GM15510 (cell line): Measurements from ENCODE around the gene AP4E1.

ENCODE experiments used
- POLR2A ChIP-seq: IDR thresholded peaks from 3 replicates; pipeline ENCODE4 v1.6.1; 2011; ENCODE audit warnings: borderline replicate concordance; ENCODE audit not compliant: insufficient read length; ENCODE audit errors: extremely low read depth

Gene AP4E1

DNA sequence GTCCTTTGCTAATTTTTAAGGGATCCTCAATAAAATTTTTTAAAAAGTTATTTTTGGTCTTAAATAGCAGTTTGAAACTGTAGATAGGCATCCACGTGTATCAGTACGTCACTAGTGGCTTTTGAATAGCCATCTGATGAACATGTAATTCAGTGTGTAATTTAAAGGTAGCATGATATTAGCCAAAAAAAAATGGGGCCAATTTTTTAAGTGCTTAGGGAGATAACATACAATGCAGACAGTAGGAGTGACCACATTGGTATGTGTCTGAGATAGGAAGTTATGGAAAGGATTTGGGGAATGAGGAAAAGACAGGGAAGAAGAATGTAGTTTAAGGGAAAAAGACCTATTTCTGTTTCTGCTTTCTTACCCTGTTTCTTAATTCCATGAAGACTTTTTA, 2.5 kb downstream of the AP4E1 start:
- no peak for TF ChIP-seq POLR2A

DNA sequence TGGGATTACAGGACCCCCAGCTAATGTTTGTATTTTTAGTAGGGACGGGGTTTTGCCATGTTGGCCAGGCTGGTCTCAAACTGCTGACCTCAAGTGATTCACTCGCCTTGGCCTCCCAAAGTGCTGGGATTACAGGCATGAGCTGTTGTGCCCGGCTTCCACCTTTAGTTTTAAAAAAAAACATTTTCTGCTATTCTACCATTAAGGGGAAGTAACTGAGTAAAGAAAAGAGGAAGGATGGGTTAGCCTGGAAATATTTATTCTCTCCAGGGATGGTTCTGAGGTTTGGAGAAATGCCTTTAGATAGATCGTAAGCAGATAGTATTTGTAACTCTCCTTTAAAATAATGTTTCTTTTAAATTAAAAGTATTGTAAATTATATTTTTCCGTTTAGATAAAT, 3.1 kb downstream of the AP4E1 start:
- no peak for TF ChIP-seq POLR2A

DNA sequence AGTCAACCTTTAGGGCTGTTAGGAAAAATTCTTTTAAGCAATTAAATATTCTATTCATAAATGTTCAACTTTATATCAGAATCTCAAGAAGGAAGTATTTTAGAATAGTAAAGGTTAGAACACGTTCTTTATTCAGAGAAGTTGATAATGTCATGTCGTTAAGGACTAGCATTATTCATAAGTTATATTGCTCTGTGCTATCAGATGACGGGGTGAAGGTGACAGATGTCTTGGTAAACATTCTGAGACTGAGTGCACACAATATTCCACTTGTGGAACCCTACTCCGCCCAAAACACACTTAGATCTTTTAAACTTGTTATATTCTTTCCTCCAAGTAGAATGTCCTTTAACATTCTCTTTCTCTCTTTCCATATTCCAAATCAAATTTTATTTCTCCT, 7.9 kb downstream of the AP4E1 start:
- TF ChIP-seq POLR2A: no peak

DNA sequence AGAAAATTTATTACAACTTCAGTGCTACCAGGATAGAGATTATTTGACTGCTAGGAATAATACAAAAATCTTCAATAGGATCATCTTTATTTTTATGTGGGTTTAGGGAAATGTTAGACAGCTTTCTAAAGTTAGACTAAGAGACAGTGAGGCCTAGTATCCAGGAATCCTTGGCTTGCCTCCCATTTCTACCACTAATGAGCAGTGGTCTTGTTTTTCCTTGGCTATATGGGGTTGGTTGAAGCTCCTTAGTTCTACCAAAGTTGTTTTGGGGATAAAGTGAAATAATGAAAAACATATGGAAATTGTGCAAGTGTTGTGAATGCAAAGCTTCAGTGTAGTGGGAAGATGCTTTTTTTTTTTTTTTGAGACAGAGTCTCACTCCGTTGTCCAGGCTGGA, 16.8 kb downstream of the AP4E1 start:
- no peak for TF ChIP-seq POLR2A

DNA sequence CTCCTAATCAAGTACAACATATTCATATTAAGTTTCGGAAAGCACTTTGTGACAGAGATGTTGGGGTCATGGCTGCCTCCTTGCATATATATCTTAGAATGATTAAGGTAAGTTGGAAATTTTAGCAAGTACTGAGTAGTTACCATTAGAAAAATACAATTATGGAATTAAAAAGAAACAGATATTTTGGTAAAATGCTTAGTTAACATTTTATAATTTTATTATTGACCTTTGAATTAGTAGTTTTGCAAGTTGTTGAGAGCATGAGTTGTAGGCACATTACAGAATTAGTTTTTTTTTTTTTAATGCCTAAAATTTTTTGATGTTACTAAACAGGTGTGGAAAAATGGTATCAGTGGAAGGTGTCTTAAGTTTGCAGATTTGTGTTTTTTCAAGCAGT, 20.6 kb downstream of the AP4E1 start:
- TF ChIP-seq POLR2A: no peak

DNA sequence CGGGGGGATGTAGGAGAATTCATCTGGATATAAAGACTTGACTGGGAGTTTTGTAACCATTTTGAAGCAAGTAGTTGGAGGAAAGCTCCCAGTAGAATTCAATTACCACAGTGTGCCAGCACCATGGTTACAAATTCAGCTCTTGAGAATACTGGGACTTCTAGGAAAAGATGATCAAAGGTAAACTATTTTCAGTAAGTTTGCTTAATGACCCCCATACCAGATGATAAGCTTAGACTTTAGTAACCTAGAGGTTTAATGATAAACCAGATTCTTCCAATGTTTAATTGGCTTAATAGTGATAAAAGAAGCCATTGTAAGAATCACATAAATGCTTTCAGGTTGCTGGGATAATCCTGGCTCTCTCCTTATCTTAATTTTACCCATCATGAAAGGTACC, 22.3 kb downstream of the AP4E1 start:
- TF ChIP-seq POLR2A: no peak

DNA sequence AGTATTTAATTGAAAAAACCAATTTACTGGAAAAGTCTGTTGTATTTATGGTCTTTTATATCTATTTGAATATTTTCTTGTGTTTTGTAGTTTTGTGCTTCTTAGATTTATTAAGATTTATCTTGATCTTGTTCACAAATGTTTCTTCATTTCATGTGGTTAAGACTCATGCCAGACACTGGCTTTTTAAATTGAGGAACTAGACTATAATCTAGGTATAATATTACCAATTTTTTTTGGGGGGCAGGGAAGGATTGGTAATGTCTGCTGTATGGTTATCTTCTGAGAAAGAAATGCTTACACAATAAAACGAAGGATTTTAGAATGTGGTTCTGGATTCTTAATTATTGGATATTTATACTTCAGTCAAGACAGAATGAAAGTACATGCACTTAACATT, 24.9 kb downstream of the AP4E1 start:
- TF ChIP-seq POLR2A: no peak

DNA sequence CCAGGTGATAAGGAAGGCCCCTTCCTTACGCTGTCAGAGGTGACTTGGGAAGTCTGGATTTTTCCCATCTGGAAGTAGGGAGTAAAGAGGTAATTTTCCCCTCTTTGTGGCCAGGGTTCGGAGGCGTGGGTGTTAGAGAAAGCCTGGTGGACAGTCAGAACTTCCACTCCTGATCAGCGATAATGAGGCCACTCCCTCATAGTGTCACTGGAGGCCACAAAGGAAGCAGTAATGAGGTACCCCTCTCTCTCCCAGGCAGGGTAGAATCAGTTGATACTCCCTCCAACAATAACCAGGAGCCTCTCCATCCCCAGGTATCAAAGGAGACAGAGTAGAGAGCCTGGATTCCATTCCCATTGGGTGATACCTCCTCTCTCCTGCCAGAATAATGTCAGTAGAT, 30.0 kb downstream of the AP4E1 start:
- TF ChIP-seq POLR2A: no peak

DNA sequence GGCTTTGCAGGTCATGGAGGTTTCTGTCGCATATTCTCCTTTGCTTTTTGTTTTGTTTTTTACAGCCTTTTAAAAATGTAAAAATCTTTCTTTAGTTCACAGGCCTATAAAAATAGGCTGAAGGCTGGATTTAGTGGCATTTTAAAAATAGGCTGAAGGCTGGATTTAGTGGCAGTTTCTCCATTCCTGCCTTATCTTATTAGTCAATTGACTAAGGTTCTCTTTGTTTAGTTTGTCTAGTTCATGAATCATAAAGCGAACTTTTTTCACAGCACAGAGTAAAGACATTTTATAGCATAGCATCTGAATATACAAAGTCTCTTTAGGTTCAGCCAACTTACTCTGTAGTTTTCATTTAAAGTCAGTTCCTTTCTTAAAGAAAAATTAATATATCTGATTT, 31.4 kb downstream of the AP4E1 start:
- TF ChIP-seq POLR2A: no peak

DNA sequence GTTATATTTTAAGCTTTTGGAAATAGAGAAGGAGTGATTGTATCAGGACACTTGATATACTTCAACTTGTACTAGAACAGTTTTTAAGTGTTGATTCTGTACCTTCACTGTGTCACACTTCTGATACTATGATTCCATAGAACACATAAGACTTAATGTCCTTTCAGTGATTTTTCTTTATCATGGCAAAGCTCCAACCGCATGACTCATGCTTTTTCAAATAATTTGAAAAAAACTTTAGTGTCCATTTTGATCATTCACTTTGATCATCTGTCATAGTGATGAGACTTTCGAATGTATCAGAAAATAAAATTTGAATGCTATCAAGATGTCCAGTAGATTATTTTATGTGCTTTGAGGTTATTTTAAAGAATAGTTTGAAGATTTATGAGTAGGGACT, 32.0 kb downstream of the AP4E1 start:
- no peak for TF ChIP-seq POLR2A

DNA sequence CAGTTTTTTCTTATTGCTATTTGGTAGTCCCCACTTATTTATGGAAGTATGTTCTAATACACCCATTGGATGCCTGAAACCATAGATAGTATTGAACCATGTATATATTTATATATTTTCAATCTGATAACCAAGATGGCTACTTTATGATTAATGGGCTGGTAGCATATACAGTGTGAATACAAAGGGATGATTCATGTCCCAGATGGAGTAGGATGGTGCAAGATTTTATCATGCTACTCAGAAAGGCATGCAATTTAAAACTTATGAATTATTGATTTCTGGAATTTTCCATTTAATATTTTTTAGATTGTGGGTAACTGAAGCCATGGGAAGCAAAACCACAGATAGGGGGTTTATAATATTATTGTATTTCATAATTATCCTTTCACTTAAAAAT, 35.2 kb downstream of the AP4E1 start:
- TF ChIP-seq POLR2A: no peak

DNA sequence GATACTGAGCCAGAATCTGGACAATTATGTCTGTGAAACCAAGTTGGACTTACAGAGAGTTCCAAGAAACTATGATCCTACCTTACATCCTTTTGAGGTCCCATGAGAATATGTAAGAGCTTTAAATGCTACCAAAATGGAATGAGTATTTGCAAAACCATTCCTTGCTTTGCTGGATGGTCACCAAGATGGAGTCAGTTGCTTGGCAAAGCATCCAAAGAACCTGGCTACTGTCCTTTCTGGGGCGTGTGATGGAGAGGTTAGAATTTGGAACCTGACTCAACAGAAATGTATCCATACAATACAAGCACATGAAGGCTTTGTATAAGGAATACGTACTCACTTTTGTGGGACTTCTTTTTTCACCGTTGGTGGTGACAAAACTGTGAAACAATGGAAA, 36.2 kb downstream of the AP4E1 start:
- TF ChIP-seq POLR2A: no peak

DNA sequence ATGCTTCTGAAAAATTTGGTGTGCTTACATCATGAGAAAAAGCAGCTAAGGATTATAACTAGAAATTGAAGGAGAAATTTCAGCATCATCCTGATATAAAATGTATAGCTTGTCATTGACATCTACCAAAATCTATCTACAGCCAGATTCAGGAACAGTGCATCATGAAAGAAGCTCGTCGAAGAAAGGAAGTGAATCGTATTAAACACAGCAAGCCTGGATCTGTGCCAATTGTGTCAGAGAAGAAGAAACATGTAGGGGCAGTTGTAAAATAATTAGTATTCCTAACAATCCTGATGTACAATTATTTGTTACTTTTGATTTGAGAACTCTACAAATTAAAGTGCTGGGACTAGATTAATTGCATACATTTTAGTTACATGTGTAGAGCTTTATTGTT, 37.2 kb downstream of the AP4E1 start:
- no peak for TF ChIP-seq POLR2A

DNA sequence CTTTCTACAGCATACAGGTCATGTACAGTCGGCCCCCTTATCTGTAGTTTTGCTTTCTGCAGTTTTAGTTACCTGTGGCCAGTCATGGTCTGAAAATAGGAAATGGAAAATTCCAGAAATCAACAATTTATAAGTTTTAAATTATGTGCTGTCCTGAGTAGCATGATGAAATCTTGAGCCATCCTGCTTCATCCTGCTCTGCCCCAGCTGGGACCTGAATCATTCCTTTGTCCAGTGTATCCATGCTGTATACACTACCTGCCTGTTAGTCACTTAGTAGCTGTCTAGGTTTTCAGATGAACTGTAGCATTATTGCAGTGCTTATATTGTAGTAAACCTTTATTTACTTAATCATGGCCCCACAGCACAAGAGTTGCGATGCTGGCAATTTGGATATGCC, 44.8 kb downstream of the AP4E1 start:
- TF ChIP-seq POLR2A: no peak

DNA sequence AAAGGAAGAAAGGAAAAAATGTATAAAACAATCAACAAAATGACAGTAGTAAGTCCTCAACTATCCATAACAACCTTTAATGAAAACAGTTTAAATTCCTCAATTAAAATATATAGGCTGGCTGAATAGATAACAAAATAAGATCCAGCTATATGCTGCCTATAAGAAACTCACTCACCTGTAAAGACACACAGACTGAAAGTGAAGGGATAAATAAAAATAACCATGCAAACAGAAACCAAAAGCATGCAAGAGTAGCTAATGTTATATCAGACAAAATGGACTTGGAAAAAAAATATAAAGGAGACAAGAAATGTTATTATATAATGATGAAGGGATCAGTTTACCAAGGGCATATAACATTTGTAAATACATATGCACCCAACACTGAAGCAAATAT, 51.2 kb downstream of the AP4E1 start:
- TF ChIP-seq POLR2A: no peak

DNA sequence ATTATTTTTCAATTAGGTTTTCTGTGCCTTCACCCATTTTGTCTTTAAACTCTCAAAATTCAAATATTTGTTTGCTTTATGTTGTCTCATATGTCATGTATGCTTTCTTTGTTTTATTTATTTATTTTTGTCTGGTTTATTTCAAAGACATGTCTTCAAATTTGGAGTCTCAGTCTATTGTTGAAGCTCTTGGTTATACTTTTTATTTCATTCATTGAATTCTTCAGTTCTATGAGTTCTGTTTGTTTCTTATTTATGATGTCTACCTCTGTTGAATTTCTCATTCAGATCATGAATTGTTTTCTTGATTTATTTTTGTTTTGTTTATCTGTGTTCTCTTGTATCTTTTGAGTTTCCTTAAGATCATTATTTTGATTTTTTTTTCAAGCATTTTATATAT, 55.6 kb downstream of the AP4E1 start:
- no peak for TF ChIP-seq POLR2A

DNA sequence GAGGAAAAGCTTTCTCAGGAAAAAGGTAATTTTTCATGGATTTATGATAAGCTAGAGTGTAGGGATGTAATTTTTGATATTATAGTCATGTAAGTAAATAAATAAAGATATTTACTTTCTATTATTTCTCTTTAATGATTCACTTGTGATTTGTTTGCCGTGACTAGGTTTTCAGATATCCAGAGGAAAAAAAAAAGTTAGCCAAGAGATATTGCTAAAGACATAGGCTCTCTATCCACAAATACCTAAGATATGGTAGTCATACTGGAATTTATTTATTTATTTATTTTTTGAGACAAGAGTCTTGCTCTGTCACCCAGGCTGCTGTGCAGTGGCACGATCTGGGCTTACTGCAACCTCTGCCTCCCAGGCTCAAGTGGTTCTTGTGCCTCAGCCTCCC, 59.9 kb downstream of the AP4E1 start:
- no peak for TF ChIP-seq POLR2A
